Limb (tissue), 2 donors: Measurements from ENCODE around the gene CGNL1.

Experiments
- DNase-seq, 2 donors: peaks; one replicate each; pipeline ENCODE4 v3.0.0-alpha.2; 2016; ENCODE audit errors: extremely low spot score in 2 of 2

Gene CGNL1

DNA sequence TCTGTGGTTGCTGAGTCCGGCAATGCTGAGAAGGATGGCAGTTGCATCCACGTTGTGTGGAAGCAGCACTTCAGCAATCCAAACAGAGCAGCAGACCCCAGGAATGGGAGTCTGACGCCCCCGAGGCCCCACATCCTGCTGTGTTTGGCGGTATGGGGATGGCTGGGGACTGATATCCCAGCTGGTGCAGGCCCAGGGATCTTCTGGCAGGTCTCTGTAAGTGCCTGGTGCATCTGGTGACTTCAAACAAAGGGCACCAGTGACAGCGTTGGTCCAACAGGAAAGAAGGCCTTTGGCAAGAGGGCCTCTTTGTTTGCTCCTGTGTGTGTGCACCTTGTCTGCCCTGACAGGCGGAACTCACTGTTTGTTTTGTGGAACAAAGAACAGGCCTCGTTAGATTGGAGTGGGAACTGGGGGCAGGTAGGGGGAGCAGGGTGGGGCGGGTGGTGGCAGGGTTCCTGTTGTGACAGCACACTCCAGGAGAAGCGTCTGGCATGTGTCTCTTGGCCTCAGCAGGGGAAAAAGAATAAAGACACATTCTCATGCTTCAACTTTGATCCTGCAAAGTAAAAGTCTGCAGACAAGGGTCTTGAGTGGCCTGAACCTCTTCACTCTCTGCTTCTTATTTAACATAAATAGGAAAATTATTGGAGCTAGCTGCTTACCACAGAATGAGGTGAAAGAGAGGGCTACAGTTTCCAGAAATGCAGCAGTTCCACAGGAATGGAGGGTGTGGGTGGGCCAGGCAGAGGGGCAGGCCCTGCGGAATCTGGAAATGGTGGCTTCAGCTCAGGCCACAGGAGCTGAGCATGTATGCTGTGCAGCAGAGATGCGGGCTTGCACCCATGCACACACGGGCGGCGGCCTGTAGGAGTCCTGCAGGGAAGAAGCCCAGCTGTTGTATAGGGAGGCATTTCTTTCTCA lies 120.9 kb downstream of the CGNL1 start:
- DNase-seq = no peak

- DNase-seq = no peak
Measured at GRCh38 chr15:57500256-57500655, 124.0 kb downstream of the CGNL1 start.

- no peak for DNase-seq
Measured at GRCh38 chr15:57500979-57501576, 124.8 kb downstream of the CGNL1 start.

- no peak for DNase-seq
Measured at GRCh38 chr15:57502116-57502515, 125.8 kb downstream of the CGNL1 start.

- DNase-seq = no peak
Measured at GRCh38 chr15:57503051-57503702, 126.9 kb downstream of the CGNL1 start.

GRCh38 chr15:57503911-57504598 lies 127.8 kb downstream of the CGNL1 start:
- DNase-seq = no peak

GRCh38 chr15:57504599-57504940 lies 128.3 kb downstream of the CGNL1 start:
- DNase-seq = no peak

- no peak for DNase-seq
Measured at GRCh38 chr15:57505056-57505715, 128.9 kb downstream of the CGNL1 start.

DNA sequence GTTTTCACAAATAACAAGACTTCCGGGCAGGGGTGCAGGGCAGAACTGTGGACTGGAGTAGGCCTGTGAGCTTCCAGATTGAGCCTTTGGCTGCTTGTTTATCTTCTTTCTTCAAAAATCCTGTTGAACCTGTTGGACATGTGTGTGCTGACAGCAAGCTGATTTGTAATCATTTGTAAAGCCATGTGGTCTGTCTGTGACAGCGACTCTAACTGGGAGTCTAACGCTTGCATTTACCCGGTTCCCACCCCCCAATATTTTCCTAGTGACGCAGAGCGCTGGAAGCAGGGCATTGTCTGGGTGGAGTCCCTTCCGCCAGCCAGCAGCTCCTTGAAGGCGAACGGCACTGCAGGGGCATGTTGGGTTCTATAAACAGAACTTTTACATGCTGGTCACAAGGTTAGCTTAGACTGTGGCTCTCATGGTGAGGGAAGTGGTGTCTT lies 129.7 kb downstream of the CGNL1 start:
- DNase-seq = peak in 1 of 2 donors; percentile 60

DNA sequence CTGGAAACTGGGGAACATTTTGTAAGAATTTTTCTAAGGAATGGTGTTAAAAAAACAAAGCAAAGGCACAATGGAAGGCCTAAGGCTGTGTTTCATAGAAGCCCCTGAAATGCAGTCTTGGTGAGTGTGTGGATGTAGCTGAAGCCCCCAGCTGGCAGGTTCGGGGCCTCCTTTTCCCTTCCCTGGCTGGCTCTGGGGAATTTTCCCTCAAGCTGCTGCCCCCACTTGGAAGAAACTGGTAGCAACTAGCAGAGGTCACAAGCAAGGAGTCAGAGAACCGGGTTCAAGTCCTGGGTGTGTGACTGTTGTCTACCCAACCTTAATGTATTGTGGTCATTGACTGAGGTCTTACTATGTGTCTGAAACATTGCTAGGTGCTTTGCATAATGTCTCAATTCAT lies 130.1 kb downstream of the CGNL1 start:
- DNase-seq = no peak

GRCh38 chr15:57507111-57507510 lies 130.8 kb downstream of the CGNL1 start:
- DNase-seq = no peak

DNA sequence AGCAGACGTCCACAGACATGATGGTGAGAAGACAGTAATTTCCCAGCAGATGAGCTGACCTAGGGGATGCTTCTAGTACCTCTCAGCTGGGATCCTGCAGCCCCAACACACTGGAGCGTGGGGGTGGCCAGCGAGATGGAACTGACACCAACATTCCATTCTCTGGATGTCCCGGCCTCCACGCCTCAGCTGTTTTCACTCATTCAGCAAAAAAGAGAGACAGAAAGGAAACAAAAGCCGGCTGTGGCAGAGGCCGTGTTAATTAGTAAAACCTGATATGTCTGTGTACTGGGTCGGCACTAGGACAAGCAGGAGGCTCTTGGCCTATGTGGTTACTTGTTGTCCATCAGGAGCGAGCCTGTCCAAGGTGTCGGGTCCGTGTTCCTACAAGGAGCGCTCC lies 132.8 kb downstream of the CGNL1 start:
- no peak for DNase-seq

GRCh38 chr15:57509965-57510364 lies 133.7 kb downstream of the CGNL1 start:
- DNase-seq = no peak

DNA sequence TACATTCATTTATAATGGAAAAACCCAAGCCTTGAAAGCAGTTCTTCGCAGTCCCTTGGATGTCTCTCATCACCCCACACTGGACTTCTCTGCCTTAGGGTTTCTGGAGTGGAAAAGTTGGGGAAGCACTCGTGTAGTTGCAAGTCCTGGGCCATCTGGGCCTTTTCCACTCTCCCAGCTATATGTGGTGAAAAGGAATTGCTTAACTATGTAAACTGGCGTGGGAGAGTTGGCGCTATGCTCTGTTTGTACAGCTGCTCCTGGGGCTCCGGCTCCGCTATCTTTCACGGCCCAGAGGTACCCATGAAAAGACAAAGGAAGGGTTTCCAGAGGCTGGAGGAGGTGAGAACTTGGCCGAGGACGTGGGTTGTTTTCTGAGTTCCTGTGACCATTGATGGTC lies 134.3 kb downstream of the CGNL1 start:
- peak in 1 of 2 donors; percentile 56 for DNase-seq

GRCh38 chr15:57516327-57517029 lies 140.2 kb downstream of the CGNL1 start:
- no peak for DNase-seq

DNA sequence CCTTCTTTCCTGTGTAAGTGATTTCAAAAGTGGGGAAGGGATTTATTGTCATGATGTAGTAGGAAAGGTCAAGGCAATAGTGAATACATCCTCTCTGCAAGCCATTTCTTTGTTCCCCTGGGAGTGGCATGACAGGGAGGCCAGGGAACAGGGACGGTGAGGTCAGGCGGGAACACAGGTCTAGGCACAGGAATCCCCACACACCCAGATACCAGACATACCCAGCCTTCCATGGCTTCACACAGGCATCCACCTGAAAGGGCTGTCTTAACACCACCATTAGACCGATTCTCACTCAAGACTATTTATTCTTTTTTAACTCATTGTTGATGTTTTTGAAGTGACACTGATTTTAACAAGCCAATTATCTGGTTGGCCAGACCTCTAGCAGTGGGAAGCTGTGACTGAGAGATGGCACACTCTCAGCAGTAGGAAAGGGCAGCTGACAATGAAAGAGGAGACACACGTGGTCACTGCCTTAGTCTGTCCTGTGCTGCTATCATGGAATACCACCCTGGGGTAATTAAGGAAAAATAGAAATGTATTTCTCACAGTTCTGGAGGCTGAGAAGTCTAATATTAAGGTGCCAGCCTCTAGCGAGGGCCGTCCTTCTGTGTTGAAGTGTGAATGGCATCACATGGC lies 140.8 kb downstream of the CGNL1 start:
- no peak for DNase-seq

DNA sequence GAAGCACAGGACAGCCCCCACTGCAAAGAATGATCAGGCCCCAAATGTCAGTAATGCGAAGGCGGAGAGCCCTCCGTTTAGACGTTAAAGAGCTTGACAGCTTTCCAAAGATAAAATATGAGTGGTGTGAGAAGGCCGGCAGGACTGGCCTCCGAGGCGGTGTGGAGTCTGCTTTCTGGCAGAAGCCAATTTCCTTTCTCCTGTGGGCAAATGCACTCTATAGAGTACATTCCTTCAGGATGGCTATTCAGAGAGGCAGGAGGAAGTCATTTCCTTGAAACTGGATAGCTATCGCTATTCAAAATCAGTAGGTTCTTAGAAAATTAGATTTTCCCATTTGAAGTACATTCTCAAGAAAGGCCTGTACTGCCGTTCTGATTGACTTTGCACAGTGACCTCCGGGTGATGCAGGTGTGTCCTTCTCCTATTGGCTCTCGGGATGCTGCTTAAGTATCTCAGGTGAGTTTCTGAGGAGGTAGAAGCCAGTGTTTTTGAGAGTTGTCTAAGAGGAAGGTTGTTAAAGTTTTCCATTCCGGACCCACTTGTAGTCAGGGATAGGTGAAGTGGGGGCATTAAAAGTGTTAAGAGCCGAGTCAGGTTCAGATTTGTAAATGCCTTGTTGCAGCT lies 142.6 kb downstream of the CGNL1 start:
- no peak for DNase-seq

- no peak for DNase-seq
Measured at GRCh38 chr15:57519806-57520205, 143.5 kb downstream of the CGNL1 start.

GRCh38 chr15:57521503-57521902 lies 145.2 kb downstream of the CGNL1 start:
- no peak for DNase-seq

GRCh38 chr15:57522148-57522547 lies 145.8 kb downstream of the CGNL1 start:
- DNase-seq = no peak
